Testis (tissue), 2 donors: ENCODE data around the gene FKBP1C.
"Not testable (repeated sequence)": the region's sequence is repeated elsewhere in the genome, so short reads cannot be mapped to it uniquely, and the experiment has no call there.

ENCODE experiments used
- POLR2A ChIP-seq: fragments of 450-650 bp; IDR thresholded peaks from one replicate; pipeline ENCODE4 v1.6.1; 2017; ENCODE audit warnings: antibody characterized with exemption, mild to moderate bottlenecking, moderate library complexity
- TF ChIP-seq, protein P1 (sequence below), 3 experiments: fragments of 450-650 bp in 2 of 3; fragments of 200-600 bp in 1 of 3; sonication (generic) in 1 of 3; IDR thresholded peaks; one replicate each; pipeline ENCODE4 v1.5.1; 2016 to 2019; ENCODE audit warnings: antibody characterized with exemption in 3 of 3, mild to moderate bottlenecking in 2 of 3, moderate library complexity in 1 of 3

DNA sequence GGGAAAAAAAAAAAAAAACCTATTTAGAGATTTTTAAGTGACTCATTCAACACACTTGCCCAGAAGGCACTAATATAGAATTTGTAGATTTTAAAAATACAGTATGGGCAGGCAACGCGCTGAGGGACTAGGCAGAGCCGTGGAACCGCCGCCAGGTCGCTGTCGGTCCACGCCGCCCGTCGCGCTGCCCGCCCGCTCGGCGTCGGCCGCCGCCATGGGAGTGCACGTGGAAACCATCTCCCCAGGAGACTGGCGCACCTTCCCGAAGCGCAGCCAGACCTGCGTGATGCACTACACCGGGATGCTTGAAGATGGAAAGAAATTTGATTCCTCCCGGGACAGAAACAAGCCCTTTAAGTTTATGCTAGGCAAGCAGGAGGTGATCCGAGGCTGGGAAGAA, at the start of gene FKBP1C:
- TF ChIP-seq, protein P1, sequence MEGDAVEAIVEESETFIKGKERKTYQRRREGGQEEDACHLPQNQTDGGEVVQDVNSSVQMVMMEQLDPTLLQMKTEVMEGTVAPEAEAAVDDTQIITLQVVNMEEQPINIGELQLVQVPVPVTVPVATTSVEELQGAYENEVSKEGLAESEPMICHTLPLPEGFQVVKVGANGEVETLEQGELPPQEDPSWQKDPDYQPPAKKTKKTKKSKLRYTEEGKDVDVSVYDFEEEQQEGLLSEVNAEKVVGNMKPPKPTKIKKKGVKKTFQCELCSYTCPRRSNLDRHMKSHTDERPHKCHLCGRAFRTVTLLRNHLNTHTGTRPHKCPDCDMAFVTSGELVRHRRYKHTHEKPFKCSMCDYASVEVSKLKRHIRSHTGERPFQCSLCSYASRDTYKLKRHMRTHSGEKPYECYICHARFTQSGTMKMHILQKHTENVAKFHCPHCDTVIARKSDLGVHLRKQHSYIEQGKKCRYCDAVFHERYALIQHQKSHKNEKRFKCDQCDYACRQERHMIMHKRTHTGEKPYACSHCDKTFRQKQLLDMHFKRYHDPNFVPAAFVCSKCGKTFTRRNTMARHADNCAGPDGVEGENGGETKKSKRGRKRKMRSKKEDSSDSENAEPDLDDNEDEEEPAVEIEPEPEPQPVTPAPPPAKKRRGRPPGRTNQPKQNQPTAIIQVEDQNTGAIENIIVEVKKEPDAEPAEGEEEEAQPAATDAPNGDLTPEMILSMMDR (IDR thresholded peaks at IDR 0.05): not testable (repeated sequence)
- not testable (repeated sequence) for TF ChIP-seq POLR2A
